ENCODE measurements around the gene HIVEP1. TPM values are rescaled to one million over a fixed set of nuclear protein-coding genes. Genes with fewer than 3 reads are reported as not detected.
"Not testable (repeated sequence)": the region's sequence is repeated elsewhere in the genome, so short reads cannot be mapped to it uniquely, and the experiment has no call there.

The HIVEP1 gene
- total RNA-seq, 1 donor from 2014 or later: 37.4 TPM

GRCh38 chr6:12149944-12150510 lies 137.9 kb downstream of the HIVEP1 start:
- TF ChIP-seq CTCF (conservative IDR thresholded peaks at IDR 0.05): no peak
- Mint-ChIP-seq H3K27ac (peak overlapping the region; percentile 67), H3K36me3 (peaks cover 27% of the 10 kb centered on the region), H3K4me1 (ENCODE audit: unreplicated experiment) (peaks cover 15% of the 10 kb centered on the region), H3K9me3 (no peaks in the 10 kb centered on the region), H3K4me3 (no peak overlapping the region), H3K27me3 (no peaks in the 10 kb centered on the region)
- DNase-seq (ENCODE audit: extremely low spot score, unreplicated experiment): no peak

- H3K4me3 Mint-ChIP-seq: peak overlapping the region; percentile 17
- DNase-seq (ENCODE audit: extremely low spot score, unreplicated experiment): no peak
- peaks cover 33% of the 10 kb centered on the region for H3K36me3 Mint-ChIP-seq
- H3K27ac Mint-ChIP-seq: peak overlapping the region; percentile 93
- H3K27me3 Mint-ChIP-seq: no peaks in the 10 kb centered on the region
- peak; percentile 69 for TF ChIP-seq CTCF (conservative IDR thresholded peaks at IDR 0.05)
- H3K9me3 Mint-ChIP-seq: no peaks in the 10 kb centered on the region
- H3K4me1 Mint-ChIP-seq (ENCODE audit: unreplicated experiment): peaks cover 15% of the 10 kb centered on the region
These were observed 138.8 kb downstream of the HIVEP1 start for GRCh38 chr6:12150812-12151432.

GRCh38 chr6:12151433-12151820 lies 139.3 kb downstream of the HIVEP1 start:
- Mint-ChIP-seq H3K27me3 (no peaks in the 10 kb centered on the region), H3K9me3 (no peaks in the 10 kb centered on the region), H3K4me3 (peak overlapping the region; percentile 17), H3K4me1 (ENCODE audit: unreplicated experiment) (peaks cover 15% of the 10 kb centered on the region), H3K27ac (peak overlapping the region; percentile 93), H3K36me3 (peaks cover 34% of the 10 kb centered on the region)
- DNase-seq (ENCODE audit: extremely low spot score, unreplicated experiment): no peak
- TF ChIP-seq CTCF (conservative IDR thresholded peaks at IDR 0.05): no peak

- Mint-ChIP-seq H3K27me3 (no peaks in the 10 kb centered on the region), H3K27ac (peak overlapping the region; percentile 93), H3K4me3 (no peak overlapping the region), H3K4me1 (ENCODE audit: unreplicated experiment) (peaks cover 15% of the 10 kb centered on the region), H3K36me3 (peaks cover 36% of the 10 kb centered on the region), H3K9me3 (no peaks in the 10 kb centered on the region)
- no peak for DNase-seq (ENCODE audit: extremely low spot score, unreplicated experiment)
- no peak for TF ChIP-seq CTCF (conservative IDR thresholded peaks at IDR 0.05)
These were observed 140.2 kb downstream of the HIVEP1 start for GRCh38 chr6:12152023-12152970.

GRCh38 chr6:12155769-12156168 lies 143.7 kb downstream of the HIVEP1 start:
- peaks cover 49% of the 10 kb centered on the region for H3K36me3 Mint-ChIP-seq

More at GRCh38 chr6:12155769-12156168, 143.7 kb downstream of the HIVEP1 start:
- not testable (repeated sequence) for H3K27ac Mint-ChIP-seq; DNase-seq (ENCODE audit: extremely low spot score, unreplicated experiment); H3K27me3 Mint-ChIP-seq; H3K9me3 Mint-ChIP-seq; H3K4me3 Mint-ChIP-seq
- peaks cover 13% of the 10 kb centered on the region for H3K4me1 Mint-ChIP-seq (ENCODE audit: unreplicated experiment)
